ENCODE results near the gene TTC24.
"Not testable (repeated sequence)": the region's sequence is repeated elsewhere in the genome, so short reads cannot be mapped to it uniquely, and the experiment has no call there.

The TTC24 gene

DNA sequence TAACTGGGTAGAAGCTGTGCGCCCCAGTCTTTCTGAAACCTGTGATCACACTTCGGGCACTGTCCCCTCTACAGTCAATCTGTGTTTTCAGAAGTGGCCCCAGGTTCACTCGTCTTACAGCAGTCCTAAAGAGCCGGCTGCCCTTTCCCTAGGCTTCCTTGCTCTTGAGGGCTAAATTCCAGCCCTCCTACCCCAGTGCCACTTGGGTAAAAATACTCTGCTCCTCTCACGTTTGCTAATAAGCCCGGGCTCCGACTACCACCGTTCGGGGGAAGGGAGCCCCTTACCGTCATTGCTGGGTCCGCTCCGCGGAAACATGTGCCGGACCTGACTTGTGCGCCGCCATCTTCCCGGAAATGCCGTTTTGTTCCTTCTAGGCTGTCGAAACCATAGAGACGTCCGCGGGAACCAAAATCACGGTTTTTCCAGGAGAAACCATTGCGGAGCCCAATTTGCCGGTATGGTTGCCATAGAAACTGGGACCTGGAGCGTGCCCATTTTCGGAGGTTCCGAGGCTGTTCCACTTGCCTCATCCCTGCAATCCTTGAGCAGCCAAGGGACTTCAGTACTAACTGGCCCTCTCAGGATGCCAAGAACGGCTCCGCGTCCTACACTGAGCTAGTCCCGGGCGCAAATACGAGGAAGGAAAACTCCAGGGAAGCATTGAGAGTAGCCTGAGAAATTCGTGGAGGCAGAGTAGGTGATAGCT, 21.8 kb downstream of the TTC24 start, which contains the start of gene GPATCH4:
Gene GPATCH4, minus strand, starts transcription at position 358 of the 709 bp plus-strand sequence.
- peak; percentile 95 for DNase-seq (ENCODE audit: low read depth)
- peak within 1 kb of the TSS; percentile 97 for H3K4me3 ChIP-seq (ENCODE audit: control insufficient read depth, low read depth, low read length)
- TF ChIP-seq, protein P1, sequence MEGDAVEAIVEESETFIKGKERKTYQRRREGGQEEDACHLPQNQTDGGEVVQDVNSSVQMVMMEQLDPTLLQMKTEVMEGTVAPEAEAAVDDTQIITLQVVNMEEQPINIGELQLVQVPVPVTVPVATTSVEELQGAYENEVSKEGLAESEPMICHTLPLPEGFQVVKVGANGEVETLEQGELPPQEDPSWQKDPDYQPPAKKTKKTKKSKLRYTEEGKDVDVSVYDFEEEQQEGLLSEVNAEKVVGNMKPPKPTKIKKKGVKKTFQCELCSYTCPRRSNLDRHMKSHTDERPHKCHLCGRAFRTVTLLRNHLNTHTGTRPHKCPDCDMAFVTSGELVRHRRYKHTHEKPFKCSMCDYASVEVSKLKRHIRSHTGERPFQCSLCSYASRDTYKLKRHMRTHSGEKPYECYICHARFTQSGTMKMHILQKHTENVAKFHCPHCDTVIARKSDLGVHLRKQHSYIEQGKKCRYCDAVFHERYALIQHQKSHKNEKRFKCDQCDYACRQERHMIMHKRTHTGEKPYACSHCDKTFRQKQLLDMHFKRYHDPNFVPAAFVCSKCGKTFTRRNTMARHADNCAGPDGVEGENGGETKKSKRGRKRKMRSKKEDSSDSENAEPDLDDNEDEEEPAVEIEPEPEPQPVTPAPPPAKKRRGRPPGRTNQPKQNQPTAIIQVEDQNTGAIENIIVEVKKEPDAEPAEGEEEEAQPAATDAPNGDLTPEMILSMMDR (conservative IDR thresholded peaks at IDR 0.05; ENCODE audit: control insufficient read depth, insufficient read depth, low read depth, low read length), result no peak

DNA sequence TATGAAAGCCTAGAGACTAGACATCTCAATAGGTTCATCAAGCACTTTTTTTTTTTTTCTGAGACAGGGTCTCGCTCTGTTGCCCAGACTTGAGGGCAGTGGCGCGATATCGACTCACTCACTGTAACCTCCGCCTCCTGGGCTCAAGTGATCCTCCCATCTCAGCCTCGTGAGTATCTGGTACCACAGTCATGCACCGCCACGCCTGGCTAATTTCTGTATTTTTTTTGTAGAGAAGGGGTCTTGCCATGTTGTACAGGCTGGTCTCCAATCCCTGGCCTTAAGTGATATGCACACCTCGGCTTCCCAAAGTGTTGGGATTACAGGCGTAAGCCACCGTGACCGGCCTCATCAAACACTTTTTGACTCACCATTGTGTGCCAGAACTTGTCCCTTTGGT, 22.4 kb downstream of the TTC24 start:
- TF ChIP-seq, protein P1 (conservative IDR thresholded peaks at IDR 0.05; ENCODE audit: control insufficient read depth, insufficient read depth, low read depth, low read length), result no peak
- DNase-seq (ENCODE audit: low read depth), result no peak
- peak overlapping the region; percentile 97 for H3K4me3 ChIP-seq (ENCODE audit: control insufficient read depth, low read depth, low read length)

DNA sequence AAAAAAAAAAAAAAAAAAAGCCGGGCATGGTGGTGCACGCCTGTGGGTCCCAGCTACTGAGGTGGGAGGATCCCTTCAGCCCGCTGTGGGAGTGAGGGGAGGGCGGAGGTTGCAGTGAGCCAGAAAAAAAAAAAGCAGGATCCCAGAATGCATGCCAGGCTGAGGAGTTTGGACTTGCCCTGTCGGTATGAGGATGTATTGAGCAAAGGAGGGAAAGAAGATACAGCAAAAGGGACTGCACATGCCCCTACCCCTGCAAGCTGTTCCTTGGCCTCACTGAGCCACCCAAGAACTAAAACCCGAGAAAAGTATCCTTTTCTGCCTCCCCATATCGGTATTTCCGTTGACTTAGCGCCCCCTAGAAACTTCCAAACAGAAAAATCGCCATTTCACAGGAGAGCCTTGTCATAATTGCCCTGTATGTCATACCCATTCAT, 23.1 kb downstream of the TTC24 start:
- H3K4me3 ChIP-seq (ENCODE audit: control insufficient read depth, low read depth, low read length), result no peak overlapping the region
- peak; percentile 30 for DNase-seq (ENCODE audit: low read depth)
- TF ChIP-seq, protein P1 (conservative IDR thresholded peaks at IDR 0.05; ENCODE audit: control insufficient read depth, insufficient read depth, low read depth, low read length), result peak; percentile 43

DNA sequence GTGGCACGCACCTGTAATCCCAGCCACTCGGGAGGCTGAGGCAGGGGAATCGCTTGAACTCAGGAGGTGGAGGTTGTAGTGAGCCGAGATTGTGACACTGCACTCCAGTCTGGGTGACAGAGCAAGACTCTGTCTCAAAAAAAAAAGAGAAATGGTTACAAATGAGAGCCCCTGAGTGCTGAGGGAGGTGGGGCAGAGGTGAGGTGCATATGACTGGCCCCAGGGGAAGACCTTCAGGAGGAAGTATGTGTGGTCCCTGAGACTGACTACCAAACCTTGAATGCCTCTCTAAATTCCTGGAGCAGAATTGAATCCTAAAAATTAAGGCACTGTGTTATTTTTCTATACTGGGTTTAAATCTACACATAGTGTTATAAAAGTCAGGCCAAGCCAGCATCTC, 27.8 kb downstream of the TTC24 start:
- H3K4me3 ChIP-seq (ENCODE audit: control insufficient read depth, low read depth, low read length); DNase-seq (ENCODE audit: low read depth): not testable (repeated sequence)

DNA sequence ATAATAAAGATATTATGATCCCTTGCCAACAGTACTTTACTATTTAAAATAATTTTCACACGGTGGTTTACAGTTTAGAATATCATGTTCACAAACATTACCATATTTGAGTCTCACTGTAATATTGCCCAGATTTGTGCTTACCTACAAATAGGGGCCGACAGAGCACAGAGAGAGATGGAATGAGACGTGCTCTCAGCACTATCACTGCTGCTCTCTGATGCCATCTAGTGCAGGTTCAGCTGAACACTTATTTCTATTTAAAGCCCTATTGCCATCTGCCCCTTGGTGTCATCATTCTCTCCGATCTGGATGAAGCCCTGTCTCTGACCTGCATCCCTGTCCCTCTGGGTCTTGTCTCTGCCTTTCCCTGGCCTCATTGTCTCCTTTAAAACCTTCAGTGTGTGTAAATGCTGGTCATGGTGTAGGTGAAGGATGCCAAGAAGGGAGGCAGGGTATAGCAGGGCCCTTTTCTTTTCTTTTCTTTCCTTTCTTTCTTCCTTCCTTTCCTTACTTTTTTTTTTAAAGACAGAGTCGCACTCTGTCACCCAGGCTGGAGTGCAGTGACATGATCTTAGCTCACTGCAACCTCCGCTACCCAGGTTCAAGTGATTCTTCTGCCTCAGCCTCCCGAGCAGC, 28.6 kb downstream of the TTC24 start:
- peak; percentile 76 for DNase-seq (ENCODE audit: low read depth)
- H3K4me3 ChIP-seq (ENCODE audit: control insufficient read depth, low read depth, low read length), result no peak overlapping the region
- TF ChIP-seq, protein P1 (conservative IDR thresholded peaks at IDR 0.05; ENCODE audit: control insufficient read depth, insufficient read depth, low read depth, low read length), result peak; percentile 91

DNA sequence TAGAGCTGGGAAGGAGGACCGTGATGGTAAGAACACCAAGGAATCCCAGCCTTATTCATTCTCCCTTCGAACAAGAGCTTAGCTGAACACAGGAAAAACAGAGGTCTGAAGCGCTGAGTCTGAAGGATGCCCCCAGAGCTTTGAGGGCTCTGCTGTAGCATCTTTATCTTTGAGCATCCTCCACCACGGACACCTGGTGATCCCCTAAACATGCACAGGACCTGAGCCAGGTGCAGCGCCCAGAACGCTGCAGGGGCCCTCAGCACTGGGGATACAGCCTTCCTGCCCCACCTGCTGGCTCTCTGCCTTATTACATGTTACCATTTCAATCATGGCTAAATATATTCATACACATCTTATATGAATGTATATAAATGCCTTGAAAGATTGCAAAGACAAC, 29.5 kb downstream of the TTC24 start:
- TF ChIP-seq, protein P1 (conservative IDR thresholded peaks at IDR 0.05; ENCODE audit: control insufficient read depth, insufficient read depth, low read depth, low read length), result peak; percentile 47
- H3K4me3 ChIP-seq (ENCODE audit: control insufficient read depth, low read depth, low read length), result no peak overlapping the region
- DNase-seq (ENCODE audit: low read depth), result peak; percentile 15

DNA sequence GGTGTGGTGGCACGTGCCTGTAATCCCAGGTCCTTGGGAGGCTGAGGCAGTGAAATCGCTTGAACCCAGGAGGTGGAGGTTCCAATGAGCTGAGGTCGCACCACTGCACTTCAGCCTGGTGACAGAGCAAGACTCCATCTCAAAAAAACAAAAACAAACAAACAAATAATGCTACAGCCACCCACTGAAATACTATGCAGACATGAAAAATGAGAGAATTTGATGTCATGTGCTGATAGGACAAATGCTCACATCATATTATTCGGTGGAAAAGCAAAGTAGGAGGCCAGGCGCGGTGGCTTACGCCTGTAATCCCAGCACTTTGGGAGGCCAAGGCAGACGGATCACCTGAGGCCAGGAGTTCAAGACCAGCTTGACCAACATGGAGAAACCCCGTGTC, 30.5 kb downstream of the TTC24 start:
- not testable (repeated sequence) for H3K4me3 ChIP-seq (ENCODE audit: control insufficient read depth, low read depth, low read length); DNase-seq (ENCODE audit: low read depth)
